SK-N-MC (cell line): Measurements from ENCODE around the gene GOLT1A.

Experiments
- DNase-seq: peaks from one replicate; pipeline ENCODE4 v3.0.0-alpha.2; 2011; ENCODE audit warnings: low read depth, low spot score
- H3K27ac ChIP-seq: fragments of 200-600 bp; sonication (generic); 2 replicates; pipeline ENCODE4 v1.5.1; 2016; ENCODE audit warnings: mixed run types
- H3K36me3 ChIP-seq: fragments of 200-600 bp; sonication (generic); 2 replicates; pipeline ENCODE4 v1.6.1; 2017; ENCODE audit warnings: antibody characterized with exemption, low read length, mixed read lengths; ENCODE audit not compliant: insufficient read depth
- H3K4me3 ChIP-seq: fragments of 200-600 bp; sonication (generic); 2 replicates; pipeline ENCODE4 v1.5.1; 2016
- H3K9ac ChIP-seq: fragments of 200-600 bp; sonication (generic); 2 replicates; pipeline ENCODE4 v1.8.0; 2017; ENCODE audit warnings: mixed run types, mixed read lengths; ENCODE audit not compliant: insufficient read length
- H3K9me3 ChIP-seq: fragments of 200-600 bp; sonication (generic); 2 replicates; pipeline ENCODE4 v1.6.1; 2017; ENCODE audit warnings: low read depth, mild to moderate bottlenecking, antibody characterized with exemption, low read length, moderate library complexity, mixed read lengths
- EZH2 ChIP-seq: fragments of 200-600 bp; sonication (generic); IDR thresholded peaks from one replicate; pipeline ENCODE4 v1.6.1; 2017; ENCODE audit warnings: antibody characterized with exemption
- FOXP2 ChIP-seq: optimal IDR thresholded peaks from 2 replicates; pipeline ENCODE3; 2011; ENCODE audit warnings: mild to moderate bottlenecking, moderate library complexity; ENCODE audit not compliant: insufficient read depth; ENCODE audit errors: extremely low read length, control extremely low read depth
- POLR2AphosphoS5 ChIP-seq: IDR thresholded peaks from 2 replicates; pipeline ENCODE4 v1.6.1; 2012; ENCODE audit warnings: mild to moderate bottlenecking, low read depth, low read length, borderline replicate concordance

The GOLT1A gene

GRCh38 chr1:204222006-204222763 lies 8.4 kb upstream of the GOLT1A start:
- H3K36me3 ChIP-seq, result no peaks in the 10 kb centered on the region
- no peak overlapping the region for H3K4me3 ChIP-seq
- TF ChIP-seq EZH2 (no peak), FOXP2 (no peak), POLR2AphosphoS5 (no peak)
- no peak overlapping the region for H3K27ac ChIP-seq
- no peaks in the 10 kb centered on the region for H3K9me3 ChIP-seq
- H3K9ac ChIP-seq, result no peak overlapping the region
- no peak for DNase-seq

DNA sequence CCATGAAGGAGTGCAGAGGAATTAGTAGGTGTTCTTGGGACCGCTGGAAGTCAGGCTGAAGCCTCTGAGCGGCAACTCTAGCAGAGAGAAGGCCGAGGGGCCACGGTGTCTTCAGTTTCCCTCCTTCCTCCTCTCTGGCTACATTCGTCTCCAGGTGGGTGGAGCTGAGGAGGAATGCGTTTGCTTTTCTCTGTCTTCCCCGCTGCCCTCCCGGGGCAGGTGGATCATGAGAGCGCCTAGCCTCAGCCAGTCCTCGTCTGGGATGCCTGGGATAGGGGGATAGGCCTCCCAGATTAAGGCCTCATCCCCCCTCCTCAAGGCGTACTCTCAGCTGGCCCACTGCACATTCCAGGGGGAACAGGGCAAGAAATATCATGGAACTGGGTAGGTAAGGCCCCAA lies 7.5 kb upstream of the GOLT1A start:
- H3K9ac ChIP-seq, result no peak overlapping the region

DNA sequence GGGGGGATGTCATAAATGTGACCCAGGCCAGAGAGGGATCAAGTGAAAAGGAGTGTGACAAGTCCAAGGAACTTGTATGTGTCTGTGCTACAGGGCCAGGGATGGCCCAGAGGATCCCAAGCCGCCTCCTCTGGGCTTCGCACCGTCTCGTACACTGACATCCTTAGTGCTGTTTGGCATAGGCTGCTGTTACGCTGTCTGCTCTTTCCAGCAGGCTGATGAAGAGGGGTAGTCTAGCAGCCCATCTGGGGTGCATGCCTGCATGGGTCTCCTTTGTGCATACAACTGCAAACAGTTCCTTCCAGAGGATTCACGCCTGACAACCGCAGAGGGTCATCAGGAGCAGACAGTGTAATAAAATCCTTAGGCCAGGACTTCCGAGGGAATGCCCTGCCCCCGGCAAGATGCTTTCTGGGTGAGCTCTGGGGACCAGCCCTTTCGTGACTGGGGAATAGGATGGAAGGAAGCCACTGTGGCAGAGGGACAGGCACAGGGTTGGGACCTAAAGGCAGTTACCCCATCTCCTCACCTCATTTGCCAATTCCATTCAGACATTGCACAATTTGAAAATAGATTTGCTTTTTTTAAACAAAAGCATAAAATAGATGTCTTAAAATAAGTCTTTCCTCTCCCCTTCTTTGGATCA lies 6.3 kb upstream of the GOLT1A start:
- no peak for DNase-seq
- no peaks in the 10 kb centered on the region for H3K36me3 ChIP-seq
- no peak overlapping the region for H3K27ac ChIP-seq
- H3K4me3 ChIP-seq, result no peak overlapping the region
- TF ChIP-seq POLR2AphosphoS5 (no peak), EZH2 (no peak), FOXP2 (no peak)
- no peaks in the 10 kb centered on the region for H3K9me3 ChIP-seq
- H3K9ac ChIP-seq, result no peak overlapping the region

More for the DNA sequence above, 7.5 kb upstream of the GOLT1A start:
- Histone ChIP-seq H3K4me3 (no peak overlapping the region), H3K36me3 (no peaks in the 10 kb centered on the region), H3K27ac (no peak overlapping the region), H3K9me3 (no peaks in the 10 kb centered on the region)
- TF ChIP-seq EZH2 (no peak), POLR2AphosphoS5 (no peak), FOXP2 (no peak)
- DNase-seq, result no peak

DNA sequence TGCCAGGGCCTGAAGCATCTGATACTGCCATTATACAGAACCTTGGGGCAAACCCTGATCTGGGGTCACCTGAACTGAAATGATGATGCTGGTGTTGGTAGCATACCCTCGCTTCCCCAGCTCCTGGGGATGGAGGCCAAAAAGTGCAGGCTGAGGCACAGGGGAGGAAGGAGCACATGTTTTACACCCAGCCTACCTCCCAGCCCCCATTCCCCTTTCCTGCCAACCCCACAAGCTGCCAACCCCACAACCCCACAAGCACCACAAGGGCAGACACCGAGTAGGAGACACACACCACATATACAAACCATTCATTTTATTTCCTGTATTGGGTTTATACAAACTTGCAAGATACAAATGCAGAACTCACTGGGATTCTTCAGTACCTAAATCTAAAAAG lies 4.8 kb upstream of the GOLT1A start:
- H3K4me3 ChIP-seq, result no peak overlapping the region
- no peaks in the 10 kb centered on the region for H3K36me3 ChIP-seq
- TF ChIP-seq FOXP2 (no peak), EZH2 (no peak), POLR2AphosphoS5 (no peak)
- DNase-seq, result no peak
- no peak overlapping the region for H3K9ac ChIP-seq
- H3K9me3 ChIP-seq, result no peaks in the 10 kb centered on the region
- no peak overlapping the region for H3K27ac ChIP-seq

DNA sequence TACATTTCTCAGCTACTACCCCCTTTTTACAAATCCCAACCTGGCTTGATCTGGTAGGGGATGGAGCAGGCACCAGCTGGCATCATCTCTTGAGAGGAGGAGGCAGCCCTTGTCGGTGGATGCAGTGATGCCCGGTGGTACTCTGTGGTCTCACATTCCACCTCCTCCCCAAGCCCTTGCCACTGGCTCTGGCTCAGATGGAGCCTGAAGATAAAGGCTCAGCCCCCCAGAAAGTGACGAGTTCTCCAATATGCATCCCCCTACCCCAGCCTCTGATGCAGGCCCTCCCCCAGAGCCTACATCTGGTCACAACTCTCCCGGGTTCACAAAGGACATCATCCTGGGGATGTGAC lies 3.8 kb upstream of the GOLT1A start:
- no peak for DNase-seq

GRCh38 chr1:204216880-204217647 lies 3.3 kb upstream of the GOLT1A start:
- no peak for DNase-seq
- TF ChIP-seq EZH2, result no peak
- TF ChIP-seq POLR2AphosphoS5, result no peak
- Histone ChIP-seq H3K27ac (no peak overlapping the region), H3K4me3 (no peak overlapping the region), H3K9me3 (no peaks in the 10 kb centered on the region), H3K9ac (no peak overlapping the region), H3K36me3 (no peaks in the 10 kb centered on the region)

More for the DNA sequence above, 3.8 kb upstream of the GOLT1A start:
- Histone ChIP-seq H3K9ac (no peak overlapping the region), H3K4me3 (no peak overlapping the region), H3K9me3 (no peaks in the 10 kb centered on the region), H3K27ac (no peak overlapping the region), H3K36me3 (no peaks in the 10 kb centered on the region)
- TF ChIP-seq EZH2, result no peak

- H3K9me3 ChIP-seq, result no peaks in the 10 kb centered on the region
- no peak overlapping the region for H3K4me3 ChIP-seq
- no peak for DNase-seq
- H3K9ac ChIP-seq, result no peak overlapping the region
- H3K27ac ChIP-seq, result no peak overlapping the region
- TF ChIP-seq FOXP2, result no peak
- no peak for TF ChIP-seq POLR2AphosphoS5
- no peak for TF ChIP-seq EZH2
- no peaks in the 10 kb centered on the region for H3K36me3 ChIP-seq
Measured at GRCh38 chr1:204216236-204216635, 2.4 kb upstream of the GOLT1A start.

GRCh38 chr1:204212715-204213114 lies 1.1 kb downstream of the GOLT1A start:
- TF ChIP-seq EZH2, result no peak
- H3K9ac ChIP-seq, result no peak overlapping the region
- DNase-seq, result no peak

More at GRCh38 chr1:204212715-204213114, 1.1 kb downstream of the GOLT1A start:
- no peaks in the 10 kb centered on the region for H3K36me3 ChIP-seq
- H3K9me3 ChIP-seq, result no peaks in the 10 kb centered on the region
- H3K27ac ChIP-seq, result no peak overlapping the region
- H3K4me3 ChIP-seq, result no peak overlapping the region
